DMS114 treated with DMSO at 0.1 percent for 48 hours (cell line): ENCODE results near the gene OTOG.

ENCODE experiments used
- DNase-seq: peaks from one replicate; lab custom pipeline; 2025; ENCODE audit not compliant: unreplicated experiment; lab: John Stamatoyannopoulos, UW

OTOG gene

DNA sequence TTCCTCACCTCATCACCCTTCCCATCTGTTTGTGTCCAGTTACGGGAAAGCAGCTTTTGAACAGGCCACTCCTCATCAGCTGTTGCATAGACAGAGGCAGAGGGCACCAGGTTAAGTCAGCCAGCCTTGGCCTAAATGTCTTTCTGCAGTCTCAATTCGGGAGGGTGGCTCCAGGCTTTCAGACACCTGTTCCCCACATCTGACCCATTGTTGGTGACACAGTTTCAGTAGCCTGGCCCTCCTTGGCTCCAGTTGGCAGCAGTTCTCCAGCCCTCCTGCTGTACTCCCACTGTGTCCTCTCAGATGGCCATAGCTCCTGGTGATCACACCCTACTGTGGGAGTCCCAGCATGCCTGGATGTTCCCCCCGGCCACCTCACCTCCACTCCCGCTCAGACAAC is 101.5 kb downstream of the OTOG start:
- DNase-seq: no peak

DNA sequence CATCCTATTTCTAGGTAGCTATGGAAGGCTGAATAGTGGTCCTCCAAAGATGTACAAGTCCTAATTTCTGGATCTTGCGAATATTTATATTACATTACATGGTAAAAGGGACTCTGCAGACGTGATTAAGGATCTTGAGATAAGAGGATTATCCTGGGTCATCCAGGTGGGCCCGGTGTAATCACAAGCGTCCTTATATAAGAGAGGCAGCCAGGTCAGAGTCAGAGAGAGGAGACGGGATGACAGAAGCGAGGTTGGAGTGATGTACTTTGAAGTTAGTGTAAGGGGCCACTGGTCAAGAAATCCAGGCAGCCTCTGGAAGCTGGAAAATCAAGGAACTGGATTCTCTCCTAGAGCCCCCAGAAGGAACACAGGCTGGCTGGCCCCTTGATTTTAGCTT is 102.2 kb downstream of the OTOG start:
- no peak for DNase-seq

DNA sequence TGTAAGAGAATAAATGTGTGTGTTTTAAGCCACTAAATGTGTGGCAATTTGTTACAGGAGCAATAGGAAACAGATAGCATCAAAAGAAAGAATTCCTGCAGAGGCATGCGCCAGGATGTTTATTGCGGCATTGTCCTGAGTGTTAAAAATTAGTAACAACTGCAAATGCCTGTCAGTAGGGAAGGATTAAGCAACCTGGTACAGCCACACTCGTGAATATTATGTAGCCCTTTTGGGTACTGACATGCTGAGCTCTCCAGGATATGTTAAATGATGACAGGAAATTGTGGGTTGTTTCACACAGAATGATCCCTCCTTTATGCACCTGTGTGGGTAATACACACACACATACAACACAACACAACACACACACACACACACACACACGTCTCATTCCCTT is 102.6 kb downstream of the OTOG start:
- no peak for DNase-seq

DNA sequence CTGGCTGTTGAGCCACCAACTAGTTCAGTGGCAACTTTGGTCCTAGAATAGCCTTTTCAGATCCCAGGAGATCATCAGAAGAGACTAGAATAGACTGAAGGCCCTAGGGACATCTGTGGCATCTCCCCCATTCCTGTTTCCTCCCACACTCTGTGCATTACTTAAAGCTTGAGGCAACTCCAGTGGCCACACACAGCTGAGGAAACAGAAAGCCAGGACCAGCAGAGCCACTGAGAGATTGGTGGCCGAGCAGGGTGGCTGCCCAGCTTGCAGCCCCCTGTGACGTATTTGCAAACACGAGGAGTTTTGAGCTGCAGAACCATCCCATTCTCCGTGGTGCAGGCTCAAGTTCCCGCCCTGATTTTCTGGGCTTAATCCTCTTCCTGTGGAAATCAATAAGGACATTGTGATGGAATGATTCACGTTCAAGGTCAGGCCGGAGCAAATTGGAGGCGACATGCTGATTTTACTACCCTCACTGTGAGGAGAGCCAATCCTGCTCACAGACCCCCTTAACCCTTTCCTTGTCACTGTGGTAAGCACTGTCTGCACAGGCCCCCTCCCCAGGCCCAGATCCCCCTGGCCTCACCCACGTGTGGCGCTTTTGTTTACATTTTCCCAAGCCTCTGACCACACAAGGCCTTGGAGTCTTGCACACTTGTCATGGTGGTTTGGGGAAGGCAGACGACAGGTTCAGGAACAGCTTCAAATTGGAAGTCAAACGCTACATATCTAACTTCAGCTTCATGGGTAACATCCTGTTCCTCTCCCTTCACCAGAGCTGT is 103.3 kb downstream of the OTOG start:
- no peak for DNase-seq

DNA sequence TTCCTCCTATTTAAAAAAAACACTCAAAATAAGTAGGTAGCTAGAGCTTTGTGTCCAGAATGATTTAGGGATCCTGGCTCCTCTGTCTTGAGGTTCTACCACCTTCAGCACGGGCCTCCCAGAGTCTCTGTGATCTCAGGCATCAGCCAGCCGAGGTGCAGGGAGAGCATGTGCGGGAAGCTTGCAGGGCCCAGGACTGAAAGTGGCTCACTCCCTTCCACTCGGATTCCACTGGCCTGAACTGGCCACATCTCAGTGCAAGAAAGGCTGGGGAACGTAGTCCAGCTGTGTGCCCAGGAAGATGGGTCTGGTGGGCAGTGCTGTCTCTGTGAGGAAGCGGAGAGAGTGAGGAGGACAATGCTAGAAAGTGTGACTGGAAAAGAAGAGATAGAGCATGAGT is 104.0 kb downstream of the OTOG start:
- DNase-seq: no peak

DNA sequence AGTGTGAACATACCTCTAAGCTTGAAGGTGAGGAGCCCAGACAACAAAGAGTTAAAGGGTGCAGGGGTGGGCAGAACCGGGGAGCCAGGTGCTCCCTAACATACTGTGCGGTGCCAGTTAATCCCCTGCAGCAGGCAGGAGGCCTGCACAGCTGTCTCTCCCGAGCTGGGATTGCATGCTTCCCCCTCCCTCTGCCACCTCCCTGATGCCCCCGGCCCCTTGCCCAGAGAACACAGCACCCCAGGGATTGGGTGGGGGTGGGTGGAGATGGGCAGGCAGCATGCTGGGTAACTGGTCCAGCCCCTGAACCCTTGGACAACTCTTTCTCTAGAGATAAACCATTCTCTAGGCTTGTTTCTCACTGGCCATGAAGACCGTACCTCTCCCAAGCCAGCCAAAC is 104.6 kb downstream of the OTOG start:
- no peak for DNase-seq

DNA sequence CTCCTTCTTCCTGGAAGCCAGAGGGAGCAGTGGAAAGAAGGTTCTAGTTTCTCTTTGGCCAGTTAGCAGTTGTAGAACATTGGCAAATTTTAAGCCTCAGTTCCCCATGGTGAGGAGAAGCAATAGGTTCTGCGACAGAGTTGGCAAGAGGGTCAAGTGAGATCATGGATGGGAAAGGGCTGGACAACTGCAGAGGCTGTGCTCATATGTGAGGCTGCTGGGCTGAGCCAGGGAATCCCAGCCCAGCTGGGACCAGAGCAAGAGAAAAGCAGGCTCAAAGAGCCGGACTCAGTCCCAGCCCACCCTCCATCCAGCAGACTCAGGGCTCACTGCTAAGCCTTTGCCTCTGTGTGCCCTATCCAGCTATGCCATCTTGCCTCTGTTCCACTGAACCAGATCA is 105.5 kb downstream of the OTOG start:
- no peak for DNase-seq

DNA sequence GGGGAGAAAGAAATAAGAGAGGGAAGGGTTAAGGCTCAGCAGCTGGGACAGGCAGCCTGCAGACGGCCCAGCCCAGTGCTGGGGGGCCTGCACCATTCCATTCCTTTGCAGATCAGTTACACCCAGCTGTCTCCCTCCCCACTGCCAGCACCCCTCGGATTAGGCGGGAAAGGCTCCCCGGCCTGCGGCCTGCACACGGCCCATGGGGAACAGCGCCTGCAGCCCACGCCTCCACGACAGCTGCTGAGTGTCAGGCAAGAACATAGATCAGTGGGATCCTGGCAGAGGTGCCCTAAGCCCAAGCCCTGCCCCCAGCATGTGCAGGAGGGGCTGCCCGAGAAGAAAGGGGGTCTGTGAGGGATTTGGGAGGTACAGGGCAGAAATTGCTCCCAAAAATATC is 106.6 kb downstream of the OTOG start:
- DNase-seq: no peak

DNA sequence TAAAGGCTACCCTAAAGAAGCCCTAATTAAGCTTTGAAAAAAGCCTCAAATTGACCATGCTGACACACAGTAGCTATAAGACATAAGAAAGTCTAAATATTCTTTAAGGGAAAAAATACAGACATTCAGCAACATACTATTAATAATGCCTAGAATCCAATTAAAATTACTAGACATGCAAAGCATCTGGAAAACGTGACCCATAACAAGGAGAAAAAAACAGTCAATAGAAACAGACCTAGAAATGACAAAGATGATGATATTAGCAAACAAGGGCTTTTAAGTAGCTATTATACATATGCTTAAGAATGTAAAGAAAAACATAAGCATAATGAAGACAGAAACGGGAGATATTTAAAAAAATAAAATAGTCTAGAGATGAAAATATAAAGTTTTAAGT is 108.6 kb downstream of the OTOG start:
- no peak for DNase-seq

DNA sequence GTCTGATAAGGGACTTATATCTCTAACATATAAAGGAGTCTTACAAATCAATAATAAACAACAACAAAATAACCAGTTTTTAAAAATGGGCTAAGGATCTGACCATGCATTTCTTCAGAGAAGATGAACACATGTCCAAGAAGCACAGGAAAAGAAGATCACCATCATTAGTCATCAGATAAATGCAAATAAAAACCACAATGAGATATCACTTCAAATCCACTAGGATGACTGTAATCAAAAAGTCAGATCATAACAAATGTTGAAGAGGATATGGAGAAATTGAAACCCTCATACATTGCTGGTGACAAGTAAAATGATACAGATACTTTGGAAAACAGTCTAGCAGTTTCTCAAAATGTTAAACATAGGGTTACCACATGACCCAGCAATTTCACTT is 111.2 kb downstream of the OTOG start:
- no peak for DNase-seq

DNA sequence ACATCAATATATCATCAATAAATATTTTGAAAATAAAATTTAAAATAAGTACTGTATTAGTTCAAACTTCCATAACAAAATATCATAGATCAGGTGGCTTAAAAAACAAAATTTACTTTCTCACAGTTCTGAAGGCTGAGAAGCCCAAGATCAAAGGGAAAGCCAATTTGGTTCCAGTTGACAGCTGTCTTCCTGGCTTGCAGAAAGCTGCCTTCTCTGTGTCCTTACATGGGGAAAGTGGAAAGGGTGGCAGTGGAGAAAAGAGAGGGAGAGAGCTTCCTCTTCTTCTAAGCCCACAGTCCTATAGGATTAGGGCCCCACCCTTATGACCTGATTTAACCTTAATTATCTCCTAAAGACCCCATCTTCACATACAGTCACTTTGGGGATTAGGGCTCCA is 121.1 kb downstream of the OTOG start:
- no peak for DNase-seq

DNA sequence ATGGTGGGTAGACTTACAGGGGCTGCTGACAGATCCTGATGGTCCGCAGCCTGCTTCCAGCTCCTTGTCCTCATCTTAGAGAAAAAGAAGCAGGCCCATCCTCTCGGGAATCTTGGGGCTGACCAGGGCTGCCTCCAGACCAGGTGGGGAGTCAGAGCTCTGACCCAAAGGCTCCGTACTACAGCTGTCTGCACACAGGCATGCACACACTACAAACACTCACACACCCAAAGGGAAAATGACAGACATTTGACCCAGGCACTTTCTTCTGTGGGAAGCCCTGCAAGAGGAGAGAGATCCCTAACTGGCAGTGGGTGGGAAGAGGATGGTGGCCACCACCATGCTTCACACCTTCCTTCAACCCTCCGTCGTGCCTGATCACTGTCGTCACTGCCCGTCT is 125.4 kb downstream of the OTOG start:
- no peak for DNase-seq

DNA sequence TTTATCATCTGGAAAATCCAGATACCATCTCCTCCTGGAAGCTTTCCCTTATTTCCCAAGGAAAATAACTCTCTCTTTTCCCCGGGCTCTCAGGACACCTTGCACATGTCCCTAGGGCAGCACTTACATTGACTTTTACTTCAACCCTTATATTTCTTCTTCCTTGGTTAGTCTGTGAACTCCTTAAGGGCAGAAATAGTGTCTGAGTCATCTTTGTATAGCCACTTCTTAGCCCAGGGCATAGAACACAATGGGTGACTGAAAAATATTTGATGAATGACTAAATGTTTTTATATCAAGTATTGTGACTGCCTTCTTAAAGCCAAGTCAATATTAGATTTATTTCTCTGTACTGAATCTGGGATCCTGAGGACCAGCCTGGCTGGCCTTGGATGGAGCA is 126.9 kb downstream of the OTOG start:
- no peak for DNase-seq

DNA sequence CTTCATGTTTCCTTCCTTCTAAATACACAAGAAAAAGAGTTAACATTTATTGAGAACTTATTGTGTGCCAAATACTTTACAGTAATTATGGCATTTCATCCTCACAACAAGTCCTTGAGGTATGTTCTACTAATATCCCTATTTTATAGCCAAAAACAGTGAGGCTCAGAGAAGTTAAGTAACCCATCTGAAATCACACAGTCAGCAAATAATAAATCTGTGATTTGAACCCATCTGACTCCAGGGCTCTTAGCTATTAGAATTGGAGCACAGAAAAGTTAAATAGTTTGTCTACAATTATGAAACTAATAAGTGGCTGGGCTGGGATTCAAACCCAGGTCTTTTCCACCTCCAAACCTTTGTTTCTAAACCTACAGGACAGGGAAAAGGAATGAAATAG is 135.8 kb downstream of the OTOG start:
- no peak for DNase-seq

DNA sequence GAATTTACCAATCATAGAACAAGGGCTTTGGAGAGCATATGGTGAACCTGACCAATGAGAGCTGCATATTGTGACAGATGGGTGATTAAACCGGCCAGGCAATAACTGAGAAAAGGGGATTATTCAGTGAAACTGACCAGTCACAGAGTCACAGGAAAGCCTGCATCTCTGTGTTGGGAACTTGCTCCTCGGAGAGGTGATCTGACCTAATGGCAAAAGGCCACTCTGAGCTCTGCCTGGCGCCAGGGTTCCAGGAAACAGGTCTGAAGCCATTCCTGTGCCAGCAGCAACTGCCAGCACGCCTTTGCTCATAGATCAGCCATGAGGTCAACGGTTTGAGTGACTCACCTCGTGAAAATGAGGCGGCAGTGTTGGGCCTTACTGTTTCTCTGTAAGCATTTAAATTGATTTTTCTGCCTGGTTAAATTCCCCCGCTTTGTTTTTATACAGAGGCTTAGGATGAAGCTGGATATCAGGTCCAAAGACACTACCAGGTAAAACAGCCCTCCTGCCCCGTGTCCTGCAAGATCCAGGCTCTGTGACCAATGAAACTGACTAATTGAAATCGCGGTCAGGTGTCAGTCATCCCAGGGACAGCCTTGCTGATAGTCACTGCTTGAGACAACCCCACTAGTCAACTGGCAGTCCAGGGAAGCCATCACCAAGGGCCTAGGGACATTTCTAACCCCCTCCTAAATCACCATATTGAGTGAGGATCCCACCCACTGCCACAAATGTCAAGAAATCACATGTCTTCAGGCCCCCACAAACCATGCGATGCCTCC is 136.5 kb downstream of the OTOG start:
- DNase-seq: no peak

DNA sequence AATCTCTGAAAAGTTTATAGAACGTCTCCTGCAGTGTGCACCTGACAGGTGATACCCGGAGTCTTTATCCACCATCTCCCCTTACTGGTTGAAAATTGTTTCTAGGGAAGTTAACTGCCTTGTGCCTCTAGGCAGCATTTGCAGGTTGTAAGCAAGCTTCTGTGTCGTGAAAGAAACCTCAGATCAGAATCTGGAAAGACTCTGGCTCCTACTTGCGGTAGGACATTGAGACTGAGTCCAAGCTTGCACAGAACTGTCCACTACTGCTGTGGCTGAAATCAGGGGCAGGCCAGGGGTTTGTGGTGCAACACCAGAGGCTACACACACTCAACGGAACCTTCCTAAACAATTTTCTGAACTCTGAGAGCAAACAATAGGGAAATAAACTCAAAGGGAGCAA is 137.5 kb downstream of the OTOG start:
- DNase-seq: no peak

DNA sequence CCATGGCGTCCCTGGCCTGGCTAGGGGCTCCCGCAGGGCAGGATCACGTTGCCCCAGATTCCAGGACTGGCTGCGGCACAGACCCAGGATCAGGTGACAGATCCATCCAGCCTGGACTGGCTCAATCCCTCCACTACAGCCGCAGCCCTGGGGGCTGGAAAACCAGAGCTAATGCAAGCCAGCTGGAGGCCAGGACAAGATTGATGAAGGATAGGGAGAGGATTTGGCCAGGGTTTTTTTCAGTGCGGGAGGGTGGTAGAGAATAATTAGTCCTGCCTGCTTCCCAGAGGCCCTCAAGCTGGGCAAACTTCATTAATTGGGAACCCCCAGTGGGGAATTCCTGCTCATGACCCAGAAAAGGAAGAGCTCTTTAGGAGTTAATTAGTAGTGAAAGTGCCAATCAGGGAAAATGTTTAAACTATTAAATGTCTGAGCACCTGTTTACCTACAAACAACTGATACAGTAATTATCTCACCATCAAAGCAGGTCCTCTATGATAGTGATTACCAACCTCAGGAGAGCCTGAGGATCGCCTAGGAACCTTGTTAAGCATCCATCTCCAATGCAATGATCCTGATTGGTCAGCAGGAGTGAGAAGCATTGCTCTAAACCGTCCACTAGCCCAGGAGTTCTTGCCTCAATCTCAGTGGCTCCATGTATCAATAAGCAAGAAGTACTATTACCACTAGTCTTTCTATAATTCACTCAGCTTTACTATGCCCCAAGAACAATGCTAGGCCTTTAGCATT is 139.3 kb downstream of the OTOG start:
- no peak for DNase-seq

DNA sequence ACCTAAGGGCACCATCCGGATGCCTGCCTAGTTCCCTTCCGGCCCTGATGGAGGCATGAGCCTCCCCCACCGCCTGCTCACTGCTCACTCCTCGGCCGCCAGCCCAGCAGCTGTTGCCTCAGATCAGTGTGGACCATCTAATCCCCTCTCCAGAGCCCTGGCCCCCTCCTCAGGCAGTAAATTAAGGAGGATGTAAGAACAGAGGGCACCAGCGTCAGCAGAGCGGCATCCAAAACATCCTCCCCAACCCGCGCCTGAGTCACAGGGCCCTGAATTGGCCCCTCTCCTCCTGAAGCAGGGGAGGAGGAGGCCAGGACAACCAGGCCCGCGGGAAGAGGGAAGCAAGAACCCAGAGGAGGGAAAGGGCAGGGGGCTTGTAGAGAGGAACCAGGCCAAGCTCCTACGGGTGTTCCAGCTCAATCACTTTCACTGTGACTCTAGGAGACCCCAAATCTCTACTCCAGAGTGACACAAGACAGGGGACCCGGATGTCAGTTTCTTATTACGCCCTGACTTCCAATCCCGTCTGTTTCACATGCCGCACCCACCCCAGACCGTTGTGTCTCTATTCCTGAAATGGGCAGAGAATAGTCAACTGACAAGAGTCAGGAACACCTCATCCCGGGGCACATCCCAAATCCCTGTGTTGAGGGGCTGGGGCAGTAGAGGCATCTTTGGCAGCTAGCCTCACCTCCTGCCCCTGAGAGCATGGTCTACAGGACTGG is 141.0 kb downstream of the OTOG start:
- no peak for DNase-seq

DNA sequence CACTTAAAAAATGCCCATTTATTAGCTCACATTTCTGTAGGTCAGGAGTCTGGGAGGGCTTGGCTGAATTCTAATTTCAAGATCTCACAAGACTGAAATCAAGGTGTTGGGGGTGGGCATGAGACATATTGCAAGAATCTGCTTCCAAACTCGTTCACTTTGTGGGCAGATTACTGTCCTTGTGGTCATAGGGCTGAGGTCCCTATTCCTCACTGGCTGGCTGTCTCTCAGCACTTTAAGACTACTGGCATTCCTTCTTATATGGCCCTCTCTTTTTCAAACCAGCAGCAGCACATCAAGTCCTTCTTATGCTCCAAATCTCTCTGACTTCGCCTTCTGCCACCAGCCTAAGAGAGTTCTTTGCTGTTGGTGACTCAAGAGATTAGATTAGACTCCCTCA is 144.5 kb downstream of the OTOG start:
- no peak for DNase-seq

DNA sequence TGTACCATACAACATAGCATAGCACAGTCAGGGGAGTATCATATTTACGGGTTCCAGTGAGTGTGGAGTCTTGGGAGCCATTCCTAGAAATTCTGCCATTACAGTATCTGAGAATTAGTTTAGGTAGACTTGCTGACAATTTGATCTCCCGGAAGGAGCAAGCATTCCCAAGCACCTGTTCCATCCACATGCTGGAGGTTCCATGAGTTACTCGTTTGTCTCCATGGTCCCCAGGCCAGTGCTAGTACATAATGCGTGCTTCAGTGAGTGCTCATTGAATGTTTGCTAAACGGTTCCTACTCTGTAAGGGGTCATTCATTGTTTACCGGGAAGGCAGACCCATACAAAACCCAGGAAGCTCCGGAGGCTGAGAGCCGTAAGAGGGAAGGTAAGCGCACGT is 144.9 kb downstream of the OTOG start:
- no peak for DNase-seq

DNA sequence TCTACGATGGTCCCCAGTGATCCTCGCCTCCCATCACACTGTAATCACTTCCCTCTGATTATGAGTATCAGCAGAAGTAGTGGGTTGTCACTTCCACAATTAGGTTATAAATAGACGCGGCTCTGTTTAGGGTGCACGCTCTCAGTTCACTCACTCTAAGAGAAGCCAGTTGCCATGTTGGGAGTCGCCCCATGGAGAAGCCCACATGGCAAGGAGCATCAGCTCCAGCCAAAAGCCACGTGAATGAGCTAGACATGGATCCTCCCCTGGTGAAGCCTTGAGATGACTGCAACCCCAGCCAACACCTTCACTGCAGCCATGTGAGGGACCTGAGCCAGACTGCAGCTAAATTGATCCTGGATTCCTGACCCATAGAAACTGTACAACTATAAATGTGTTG is 145.9 kb downstream of the OTOG start:
- DNase-seq: no peak
